Spinal cord (tissue), 4 donors: ENCODE results near the gene ABHD5. TPM values are rescaled to one million over a fixed set of nuclear protein-coding genes. Genes with fewer than 3 reads are reported as not detected.

Experiments used
- polyA plus RNA-seq, 2 donors: library from polyadenylated mRNA; unstranded; fragments of 120-200 nt; gene quantifications; one replicate each; pipeline ENCODE4 v1.2.1, GENCODE V29; 2013; ENCODE audit not compliant: insufficient read length in 2 of 2
- total RNA-seq, 2 donors: library from RNA; depleted of rRNA in 1 of 2; stranded (reverse); fragments of 120-200 nt in 1 of 2; fragments of >200 nt in 1 of 2; gene quantifications; one replicate each; pipeline versions ENCODE4 v1.2.3 to v1.2.4, GENCODE V29; 2013 to 2014

Gene ABHD5
- total and polyA plus RNA-seq, 4 donors, result 28.8 to 40.4 (median 31.8) TPM

Other genes starting within 250 kb of the ABHD5 start
- gene ANO10, start 68.9 kb upstream of the ABHD5 start, total RNA-seq, result 10 to 100 TPM; 39.6 to 44.2 TPM
- 10 to 100 TPM; 33.7 to 37.1 TPM for gene ANO10, start 68.9 kb upstream of the ABHD5 start, polyA plus RNA-seq